SK-N-SH (cell line): ENCODE results near the gene PCDH18. TPM values are rescaled to one million over a fixed set of nuclear protein-coding genes. Genes with fewer than 3 reads are reported as not detected.

Experiments used
- CTCF ChIA-PET: fragments of 300-600, 350-600 bp; formaldehyde crosslinking; extraction: SDS; loops from one replicate; lab custom pipeline; 2021; lab: Yijun Ruan, JAX
- POLR2A ChIA-PET: fragments of 350-600 bp; sonication (Branson Sonifier 250); formaldehyde crosslinking; extraction: SDS; loops from one replicate; lab custom pipeline; 2020; ENCODE audit warnings: antibody characterized with exemption, inconsistent platforms; lab: Yijun Ruan, JAX
- DNase-seq: peaks from one replicate; pipeline ENCODE4 v3.0.0; 2012
- H2AFZ ChIP-seq: fragments of 200-600 bp; sonication (generic); 2 replicates; pipeline ENCODE4 v1.8.1; 2016; ENCODE audit warnings: antibody characterized with exemption, mild to moderate bottlenecking, low read depth
- H3F3A ChIP-seq: fragments of 200-600 bp; sonication (generic); replicated peaks from 2 replicates; pipeline ENCODE3; 2016; ENCODE audit warnings: antibody characterized with exemption, mild to moderate bottlenecking; ENCODE audit not compliant: insufficient read depth
- H3K27ac ChIP-seq, 2 experiments: fragments of 200-500 bp in 1 of 2; fragments of 200-600 bp in 1 of 2; sonication (Bioruptor generic) in 1 of 2; sonication (generic), shearing (Covaris generic) in 1 of 2; 2 replicates each; pipeline versions ENCODE4 v1.5.1 to v1.6.1; 2014 to 2016; ENCODE audit warnings: low read depth in 2 of 2, inconsistent platforms in 1 of 2, low read length in 1 of 2, mild to moderate bottlenecking in 1 of 2, mixed read lengths in 1 of 2
- H3K27me3 ChIP-seq: fragments of 200-600 bp; sonication (generic), shearing (Covaris generic); 2 replicates; pipeline ENCODE4 v1.6.1; 2016; ENCODE audit warnings: mixed run types; ENCODE audit not compliant: insufficient read depth
- H3K36me3 ChIP-seq, 2 experiments: fragments of 200-500 bp in 1 of 2; fragments of 200-600 bp in 1 of 2; sonication (Bioruptor generic) in 1 of 2; sonication (generic) in 1 of 2; replicated peaks in 1 of 2; 2 replicates each; pipeline versions ENCODE3 to v1.5.1; 2014 to 2016; ENCODE audit warnings: low read length in 1 of 2, mild to moderate bottlenecking in 1 of 2; ENCODE audit not compliant: insufficient read depth in 2 of 2, control insufficient read depth in 1 of 2
- H3K4me1 ChIP-seq, 2 experiments: fragments of 200-500 bp in 1 of 2; fragments of 200-600 bp in 1 of 2; sonication (Bioruptor generic) in 1 of 2; sonication (generic), shearing (Covaris generic) in 1 of 2; 2 replicates each; pipeline versions ENCODE4 v1.5.1 to v1.6.1; 2014 to 2016; ENCODE audit warnings: low read depth in 1 of 2, low read length in 1 of 2, mixed run types in 1 of 2; ENCODE audit not compliant: insufficient read depth in 2 of 2, control insufficient read depth in 1 of 2
- H3K4me2 ChIP-seq: fragments of 200-600 bp; sonication (generic), shearing (Covaris generic); 2 replicates; pipeline ENCODE4 v1.6.1; 2017; ENCODE audit warnings: mixed run types
- H3K4me3 ChIP-seq, 2 experiments: fragments of 200-500 bp in 1 of 2; fragments of 200-600 bp in 1 of 2; sonication (Bioruptor generic) in 1 of 2; sonication (generic), shearing (Covaris generic) in 1 of 2; 2 replicates each; pipeline versions ENCODE4 v1.5.1 to v1.8.1; 2014 to 2016; ENCODE audit warnings: low read depth in 2 of 2, inconsistent platforms in 1 of 2, low read length in 1 of 2, mild to moderate bottlenecking in 1 of 2, mixed read lengths in 1 of 2, moderate library complexity in 1 of 2
- H3K79me2 ChIP-seq: fragments of 200-600 bp; sonication (generic); 2 replicates; pipeline ENCODE4 v1.8.1; 2017; ENCODE audit warnings: mild to moderate bottlenecking; ENCODE audit not compliant: insufficient read depth
- H3K9ac ChIP-seq: fragments of 200-600 bp; sonication (generic); 2 replicates; pipeline ENCODE4 v1.6.1; 2017; ENCODE audit warnings: mixed run types
- H3K9me2 ChIP-seq: fragments of 200-600 bp; sonication (generic); 2 replicates; pipeline ENCODE4 v1.6.1; 2017; ENCODE audit warnings: mixed run types
- H3K9me3 ChIP-seq: fragments of 200-600 bp; sonication (generic); 2 replicates; pipeline ENCODE4 v1.6.1; 2017; ENCODE audit warnings: mixed run types, mild to moderate bottlenecking, moderate library complexity
- H4K20me1 ChIP-seq: fragments of 200-600 bp; sonication (generic); 2 replicates; pipeline ENCODE4 v1.6.1; 2017; ENCODE audit warnings: mild to moderate bottlenecking, mixed run types; ENCODE audit not compliant: insufficient read depth
- EP300 ChIP-seq, 2 experiments: IDR thresholded peaks; 2 replicates each; pipeline versions ENCODE4 v1.4.0 to v1.6.1; 2012; ENCODE audit warnings: borderline replicate concordance in 1 of 2, low read depth in 1 of 2, low read length in 1 of 2
- EZH2phosphoT487 ChIP-seq: fragments of 200-600 bp; sonication (generic); IDR thresholded peaks from 2 replicates; pipeline ENCODE4 v1.6.1; 2017; ENCODE audit warnings: low read depth, mixed run types, mild to moderate bottlenecking, antibody characterized with exemption, moderate library complexity, borderline replicate concordance
- JUND ChIP-seq: IDR thresholded peaks from 2 replicates; pipeline ENCODE4 v1.4.0; 2012
- MXI1 ChIP-seq: IDR thresholded peaks from 2 replicates; pipeline ENCODE4 v1.6.1; 2012; ENCODE audit warnings: mild to moderate bottlenecking, low read depth, low read length, improper control_type of control experiment
- NRF1 ChIP-seq: IDR thresholded peaks from 2 replicates; pipeline ENCODE4 v1.6.1; 2012; ENCODE audit warnings: low read depth, mild to moderate bottlenecking, low read length
- POLR2AphosphoS5 ChIP-seq: IDR thresholded peaks from 2 replicates; pipeline ENCODE4 v1.6.1; 2012; ENCODE audit warnings: low read depth, low read length
- RAD21 ChIP-seq: IDR thresholded peaks from 2 replicates; pipeline ENCODE4 v1.6.1; 2012; ENCODE audit warnings: mild to moderate bottlenecking, low read length
- RCOR1 ChIP-seq: fragments of 150-350 bp; IDR thresholded peaks from 2 replicates; pipeline ENCODE4 v1.6.1; 2017; ENCODE audit warnings: antibody characterized with exemption, low read length
- RFX5 ChIP-seq: IDR thresholded peaks from 2 replicates; pipeline ENCODE4 v1.6.1; 2012; ENCODE audit warnings: mild to moderate bottlenecking, improper control_type of control experiment, low read length
- SIN3A ChIP-seq: IDR thresholded peaks from 2 replicates; pipeline ENCODE4 v1.6.1; 2012; ENCODE audit warnings: low read depth, mild to moderate bottlenecking, low read length, moderate library complexity, borderline replicate concordance
- SMC3 ChIP-seq: IDR thresholded peaks from 2 replicates; pipeline ENCODE4 v1.6.1; 2012; ENCODE audit warnings: low read depth, low read length, improper control_type of control experiment
- TAF1 ChIP-seq: IDR thresholded peaks from 2 replicates; pipeline ENCODE4 v1.6.1; 2012; ENCODE audit warnings: low read depth, mild to moderate bottlenecking, low read length, moderate library complexity, borderline replicate concordance
- TCF12 ChIP-seq: IDR thresholded peaks from 2 replicates; pipeline ENCODE4 v1.4.0; 2012
- WGBS: methylation state at CpG from one replicate; pipeline ENCODE4 v1.1.6; 2017; ENCODE audit warnings: low lambda C conversion rate; 5-methylcytosine and 5-hydroxymethylcytosine counted together
- polyA plus RNA-seq, 3 experiments: library from polyadenylated mRNA; depleted of rRNA; stranded (reverse); fragments of >200 nt; gene quantifications; 2 replicates each; pipeline ENCODE4 v1.2.3, GENCODE V29; 2012
- TF ChIP-seq, protein P1 (sequence below): IDR thresholded peaks from 2 replicates; pipeline ENCODE4 v1.4.0; 2012; ENCODE audit warnings: low read depth, borderline replicate concordance
- TF ChIP-seq, protein P2 (sequence below): IDR thresholded peaks from 2 replicates; pipeline ENCODE4 v1.4.0; 2012; ENCODE audit warnings: low read depth
- TF ChIP-seq, protein P3 (sequence below): fragments of 150-350 bp; IDR thresholded peaks from 2 replicates; pipeline ENCODE4 v1.6.1; 2017; ENCODE audit warnings: antibody characterized with exemption, low read length, low read depth, borderline replicate concordance
- TF ChIP-seq, protein P4 (sequence below): fragments of 150-350 bp; IDR thresholded peaks from 2 replicates; pipeline ENCODE4 v1.6.1; 2016; ENCODE audit warnings: mild to moderate bottlenecking, low read depth, low read length
- TF ChIP-seq, protein P5 (sequence below): fragments of 200-600 bp; sonication (generic); IDR thresholded peaks from 2 replicates; pipeline ENCODE4 v1.6.1; 2017; ENCODE audit warnings: antibody characterized with exemption, mild to moderate bottlenecking, moderate library complexity
- TF ChIP-seq, protein P6 (sequence below): IDR thresholded peaks from 2 replicates; pipeline ENCODE4 v1.4.0; 2012; ENCODE audit warnings: low read depth, borderline replicate concordance

Gene PCDH18, protein sequence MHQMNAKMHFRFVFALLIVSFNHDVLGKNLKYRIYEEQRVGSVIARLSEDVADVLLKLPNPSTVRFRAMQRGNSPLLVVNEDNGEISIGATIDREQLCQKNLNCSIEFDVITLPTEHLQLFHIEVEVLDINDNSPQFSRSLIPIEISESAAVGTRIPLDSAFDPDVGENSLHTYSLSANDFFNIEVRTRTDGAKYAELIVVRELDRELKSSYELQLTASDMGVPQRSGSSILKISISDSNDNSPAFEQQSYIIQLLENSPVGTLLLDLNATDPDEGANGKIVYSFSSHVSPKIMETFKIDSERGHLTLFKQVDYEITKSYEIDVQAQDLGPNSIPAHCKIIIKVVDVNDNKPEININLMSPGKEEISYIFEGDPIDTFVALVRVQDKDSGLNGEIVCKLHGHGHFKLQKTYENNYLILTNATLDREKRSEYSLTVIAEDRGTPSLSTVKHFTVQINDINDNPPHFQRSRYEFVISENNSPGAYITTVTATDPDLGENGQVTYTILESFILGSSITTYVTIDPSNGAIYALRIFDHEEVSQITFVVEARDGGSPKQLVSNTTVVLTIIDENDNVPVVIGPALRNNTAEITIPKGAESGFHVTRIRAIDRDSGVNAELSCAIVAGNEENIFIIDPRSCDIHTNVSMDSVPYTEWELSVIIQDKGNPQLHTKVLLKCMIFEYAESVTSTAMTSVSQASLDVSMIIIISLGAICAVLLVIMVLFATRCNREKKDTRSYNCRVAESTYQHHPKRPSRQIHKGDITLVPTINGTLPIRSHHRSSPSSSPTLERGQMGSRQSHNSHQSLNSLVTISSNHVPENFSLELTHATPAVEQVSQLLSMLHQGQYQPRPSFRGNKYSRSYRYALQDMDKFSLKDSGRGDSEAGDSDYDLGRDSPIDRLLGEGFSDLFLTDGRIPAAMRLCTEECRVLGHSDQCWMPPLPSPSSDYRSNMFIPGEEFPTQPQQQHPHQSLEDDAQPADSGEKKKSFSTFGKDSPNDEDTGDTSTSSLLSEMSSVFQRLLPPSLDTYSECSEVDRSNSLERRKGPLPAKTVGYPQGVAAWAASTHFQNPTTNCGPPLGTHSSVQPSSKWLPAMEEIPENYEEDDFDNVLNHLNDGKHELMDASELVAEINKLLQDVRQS
- 25.0 and 37.5 TPM in 2 replicates for polyA plus RNA-seq (2012; rRNA removed)
- 26.5 and 30.9 TPM in 2 replicates for polyA plus RNA-seq (2012; cell fraction: cytosol; rRNA removed)
- 29.4 and 37.0 TPM in 2 replicates for polyA plus RNA-seq (2012; cell fraction: nucleus; rRNA removed)

DNA sequence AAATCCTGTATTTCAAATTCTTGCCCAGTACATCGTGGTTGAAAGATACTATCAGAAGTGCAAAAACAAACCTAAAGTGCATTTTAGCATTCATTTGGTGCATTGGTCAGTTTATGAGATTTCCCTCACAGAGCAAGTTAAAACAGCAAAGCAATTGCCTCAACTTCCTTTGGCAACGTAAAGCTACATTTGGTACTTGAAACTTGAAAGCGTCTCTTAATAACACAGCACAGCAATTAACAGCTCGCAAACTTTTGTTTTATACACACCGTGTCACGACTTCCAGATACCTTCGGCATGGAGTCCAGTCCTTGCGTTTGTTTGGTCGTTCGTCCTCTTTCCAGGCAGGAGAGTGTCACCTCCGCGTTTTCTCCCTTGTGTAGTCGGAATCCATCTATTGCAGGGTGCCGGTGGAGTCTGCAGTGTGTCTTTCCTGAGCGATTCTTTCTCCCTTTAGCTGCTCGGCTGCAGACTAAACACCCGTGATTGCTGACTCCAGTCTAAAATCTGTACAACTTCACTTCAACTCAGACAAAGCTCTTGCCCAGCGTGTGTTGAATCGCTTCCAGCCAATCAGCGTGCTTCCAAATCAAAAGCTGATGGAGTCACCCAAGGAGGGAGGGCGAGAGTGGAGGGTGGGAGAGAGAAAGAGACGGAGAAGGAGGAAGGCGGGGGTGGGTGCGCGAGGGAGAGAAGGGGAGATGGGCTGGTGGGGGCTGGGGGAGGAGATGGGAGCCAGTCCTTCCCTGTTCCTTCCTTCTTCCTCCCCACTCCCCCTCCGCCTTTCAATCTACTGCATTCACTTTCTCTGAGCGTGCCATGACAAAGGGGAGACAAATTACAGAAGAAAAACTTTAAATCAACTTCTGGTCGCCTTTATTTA is at the start of gene PCDH18:
Gene PCDH18, minus strand, starts transcription at position 509 of the 883 bp plus-strand sequence. Its CDS starts 406 bp downstream, at position 103.
- Histone ChIP-seq H3K9me2 (no peaks in the 10 kb centered on the region), H3K27me3 (no peaks in the 10 kb centered on the region), H3K27ac (peak within 1 kb of the TSS; percentile 89 to 99), H3F3A (peaks cover 21% of the 10 kb centered on the region), H2AFZ (peak within 1 kb of the TSS; percentile 82), H3K4me2 (peak within 1 kb of the TSS; percentile 86), H3K4me1 (peaks cover 19 to 26% of the 10 kb centered on the region in 2 experiments; a peak in 3 of 4 replicates), H3K79me2 (peaks cover 49% of the 10 kb centered on the region), H3K9me3 (no peaks in the 10 kb centered on the region), H4K20me1 (peaks cover 12% of the 10 kb centered on the region; the same call in 1 of the 2 replicates), H3K9ac (peak within 1 kb of the TSS; percentile 84), H3K36me3 (peaks cover 32 to 34% of the 10 kb centered on the region in 2 experiments), H3K4me3 (peak within 1 kb of the TSS; percentile 88 to 93)
- ChIA-PET CTCF (interaction anchor here (0.6 to 2.1 kb wide), 18 partner anchors 8 to 1148 kb away, joined by 3 to 9 read pairs (median 4); no protein-coding TSS in a partner anchor), POLR2A (interaction anchor here (0.6 to 2.5 kb wide), 5 partner anchors 13 to 1483 kb away, joined by 3 to 12 read pairs (median 4); partner anchors contain the start of gene NOCT)
- 4% methylated on average over 28 of the region's 28 CpGs for WGBS
- peak; percentile 59 for DNase-seq
- TF ChIP-seq TCF12, result peak; percentile 86
- TF ChIP-seq, protein P1, sequence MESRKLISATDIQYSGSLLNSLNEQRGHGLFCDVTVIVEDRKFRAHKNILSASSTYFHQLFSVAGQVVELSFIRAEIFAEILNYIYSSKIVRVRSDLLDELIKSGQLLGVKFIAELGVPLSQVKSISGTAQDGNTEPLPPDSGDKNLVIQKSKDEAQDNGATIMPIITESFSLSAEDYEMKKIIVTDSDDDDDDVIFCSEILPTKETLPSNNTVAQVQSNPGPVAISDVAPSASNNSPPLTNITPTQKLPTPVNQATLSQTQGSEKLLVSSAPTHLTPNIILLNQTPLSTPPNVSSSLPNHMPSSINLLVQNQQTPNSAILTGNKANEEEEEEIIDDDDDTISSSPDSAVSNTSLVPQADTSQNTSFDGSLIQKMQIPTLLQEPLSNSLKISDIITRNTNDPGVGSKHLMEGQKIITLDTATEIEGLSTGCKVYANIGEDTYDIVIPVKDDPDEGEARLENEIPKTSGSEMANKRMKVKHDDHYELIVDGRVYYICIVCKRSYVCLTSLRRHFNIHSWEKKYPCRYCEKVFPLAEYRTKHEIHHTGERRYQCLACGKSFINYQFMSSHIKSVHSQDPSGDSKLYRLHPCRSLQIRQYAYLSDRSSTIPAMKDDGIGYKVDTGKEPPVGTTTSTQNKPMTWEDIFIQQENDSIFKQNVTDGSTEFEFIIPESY, result no peak
- TF ChIP-seq, protein P2, sequence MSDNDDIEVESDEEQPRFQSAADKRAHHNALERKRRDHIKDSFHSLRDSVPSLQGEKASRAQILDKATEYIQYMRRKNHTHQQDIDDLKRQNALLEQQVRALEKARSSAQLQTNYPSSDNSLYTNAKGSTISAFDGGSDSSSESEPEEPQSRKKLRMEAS, result peak; percentile 74
- no peak for TF ChIP-seq SIN3A
- TF ChIP-seq RCOR1, result peak; percentile 39; the same call in 1 of the 2 replicates
- no peak for TF ChIP-seq SMC3
- peak in 1 of 2 experiments; percentile 25; a peak in 1 of 4 replicates for TF ChIP-seq EP300 (IDR thresholded peaks at IDR 0.05; ENCODE audit: borderline replicate concordance in 1 of 2, low read depth in 1 of 2, low read length in 1 of 2)
- TF ChIP-seq, protein P3, sequence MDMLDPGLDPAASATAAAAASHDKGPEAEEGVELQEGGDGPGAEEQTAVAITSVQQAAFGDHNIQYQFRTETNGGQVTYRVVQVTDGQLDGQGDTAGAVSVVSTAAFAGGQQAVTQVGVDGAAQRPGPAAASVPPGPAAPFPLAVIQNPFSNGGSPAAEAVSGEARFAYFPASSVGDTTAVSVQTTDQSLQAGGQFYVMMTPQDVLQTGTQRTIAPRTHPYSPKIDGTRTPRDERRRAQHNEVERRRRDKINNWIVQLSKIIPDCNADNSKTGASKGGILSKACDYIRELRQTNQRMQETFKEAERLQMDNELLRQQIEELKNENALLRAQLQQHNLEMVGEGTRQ, result no peak
- no peak for TF ChIP-seq RAD21
- TF ChIP-seq EZH2phosphoT487, result no peak
- no peak for TF ChIP-seq NRF1
- no peak for TF ChIP-seq JUND
- TF ChIP-seq RFX5, result no peak
- TF ChIP-seq POLR2AphosphoS5, result peak; percentile 98
- TF ChIP-seq, protein P4, sequence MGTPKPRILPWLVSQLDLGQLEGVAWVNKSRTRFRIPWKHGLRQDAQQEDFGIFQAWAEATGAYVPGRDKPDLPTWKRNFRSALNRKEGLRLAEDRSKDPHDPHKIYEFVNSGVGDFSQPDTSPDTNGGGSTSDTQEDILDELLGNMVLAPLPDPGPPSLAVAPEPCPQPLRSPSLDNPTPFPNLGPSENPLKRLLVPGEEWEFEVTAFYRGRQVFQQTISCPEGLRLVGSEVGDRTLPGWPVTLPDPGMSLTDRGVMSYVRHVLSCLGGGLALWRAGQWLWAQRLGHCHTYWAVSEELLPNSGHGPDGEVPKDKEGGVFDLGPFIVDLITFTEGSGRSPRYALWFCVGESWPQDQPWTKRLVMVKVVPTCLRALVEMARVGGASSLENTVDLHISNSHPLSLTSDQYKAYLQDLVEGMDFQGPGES, result no peak
- TF ChIP-seq, protein P5, sequence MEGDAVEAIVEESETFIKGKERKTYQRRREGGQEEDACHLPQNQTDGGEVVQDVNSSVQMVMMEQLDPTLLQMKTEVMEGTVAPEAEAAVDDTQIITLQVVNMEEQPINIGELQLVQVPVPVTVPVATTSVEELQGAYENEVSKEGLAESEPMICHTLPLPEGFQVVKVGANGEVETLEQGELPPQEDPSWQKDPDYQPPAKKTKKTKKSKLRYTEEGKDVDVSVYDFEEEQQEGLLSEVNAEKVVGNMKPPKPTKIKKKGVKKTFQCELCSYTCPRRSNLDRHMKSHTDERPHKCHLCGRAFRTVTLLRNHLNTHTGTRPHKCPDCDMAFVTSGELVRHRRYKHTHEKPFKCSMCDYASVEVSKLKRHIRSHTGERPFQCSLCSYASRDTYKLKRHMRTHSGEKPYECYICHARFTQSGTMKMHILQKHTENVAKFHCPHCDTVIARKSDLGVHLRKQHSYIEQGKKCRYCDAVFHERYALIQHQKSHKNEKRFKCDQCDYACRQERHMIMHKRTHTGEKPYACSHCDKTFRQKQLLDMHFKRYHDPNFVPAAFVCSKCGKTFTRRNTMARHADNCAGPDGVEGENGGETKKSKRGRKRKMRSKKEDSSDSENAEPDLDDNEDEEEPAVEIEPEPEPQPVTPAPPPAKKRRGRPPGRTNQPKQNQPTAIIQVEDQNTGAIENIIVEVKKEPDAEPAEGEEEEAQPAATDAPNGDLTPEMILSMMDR, result no peak
- TF ChIP-seq, protein P6, sequence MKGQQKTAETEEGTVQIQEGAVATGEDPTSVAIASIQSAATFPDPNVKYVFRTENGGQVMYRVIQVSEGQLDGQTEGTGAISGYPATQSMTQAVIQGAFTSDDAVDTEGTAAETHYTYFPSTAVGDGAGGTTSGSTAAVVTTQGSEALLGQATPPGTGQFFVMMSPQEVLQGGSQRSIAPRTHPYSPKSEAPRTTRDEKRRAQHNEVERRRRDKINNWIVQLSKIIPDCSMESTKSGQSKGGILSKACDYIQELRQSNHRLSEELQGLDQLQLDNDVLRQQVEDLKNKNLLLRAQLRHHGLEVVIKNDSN, result no peak
- TF ChIP-seq TAF1, result peak; percentile 93
- peak; percentile 69 for TF ChIP-seq MXI1
